ENCODE results near the gene KRT39.

The KRT39 gene

GRCh38 chr17:40997361-40997760 lies 30.6 kb upstream of the KRT39 start:
- DNase-seq (ENCODE audit: low read depth): no peak
- TF ChIP-seq, protein P1, sequence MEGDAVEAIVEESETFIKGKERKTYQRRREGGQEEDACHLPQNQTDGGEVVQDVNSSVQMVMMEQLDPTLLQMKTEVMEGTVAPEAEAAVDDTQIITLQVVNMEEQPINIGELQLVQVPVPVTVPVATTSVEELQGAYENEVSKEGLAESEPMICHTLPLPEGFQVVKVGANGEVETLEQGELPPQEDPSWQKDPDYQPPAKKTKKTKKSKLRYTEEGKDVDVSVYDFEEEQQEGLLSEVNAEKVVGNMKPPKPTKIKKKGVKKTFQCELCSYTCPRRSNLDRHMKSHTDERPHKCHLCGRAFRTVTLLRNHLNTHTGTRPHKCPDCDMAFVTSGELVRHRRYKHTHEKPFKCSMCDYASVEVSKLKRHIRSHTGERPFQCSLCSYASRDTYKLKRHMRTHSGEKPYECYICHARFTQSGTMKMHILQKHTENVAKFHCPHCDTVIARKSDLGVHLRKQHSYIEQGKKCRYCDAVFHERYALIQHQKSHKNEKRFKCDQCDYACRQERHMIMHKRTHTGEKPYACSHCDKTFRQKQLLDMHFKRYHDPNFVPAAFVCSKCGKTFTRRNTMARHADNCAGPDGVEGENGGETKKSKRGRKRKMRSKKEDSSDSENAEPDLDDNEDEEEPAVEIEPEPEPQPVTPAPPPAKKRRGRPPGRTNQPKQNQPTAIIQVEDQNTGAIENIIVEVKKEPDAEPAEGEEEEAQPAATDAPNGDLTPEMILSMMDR (IDR thresholded peaks at IDR 0.05; ENCODE audit: insufficient read depth, low read depth, low read length, missing control alignments): no peak
- no peak overlapping the region for H3K4me3 ChIP-seq (ENCODE audit: low read length)

DNA sequence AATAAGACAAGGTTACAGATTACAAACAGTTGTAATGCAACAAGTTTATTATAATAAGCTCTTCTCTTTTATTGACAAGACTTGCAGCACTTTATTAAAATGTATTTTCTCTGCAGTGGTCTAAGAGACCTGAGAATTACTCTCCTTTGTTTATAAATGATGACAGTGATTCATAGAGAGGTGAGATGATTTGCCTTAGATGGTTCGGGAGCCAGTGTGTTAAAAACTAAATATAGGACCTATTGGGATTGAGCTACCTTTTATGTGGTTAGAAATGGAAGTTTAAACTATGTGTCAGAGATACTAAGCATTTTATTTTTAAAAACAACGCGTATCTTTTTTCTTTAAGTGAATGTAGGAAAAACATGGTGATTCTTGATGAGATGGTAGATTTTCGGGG lies 30.1 kb upstream of the KRT39 start:
- TF ChIP-seq, protein P1 (IDR thresholded peaks at IDR 0.05; ENCODE audit: insufficient read depth, low read depth, low read length, missing control alignments): no peak
- H3K4me3 ChIP-seq (ENCODE audit: low read length): no peak overlapping the region
- DNase-seq (ENCODE audit: low read depth): no peak

- TF ChIP-seq, protein P1 (IDR thresholded peaks at IDR 0.05; ENCODE audit: insufficient read depth, low read depth, low read length, missing control alignments): no peak
- H3K4me3 ChIP-seq (ENCODE audit: low read length): no peak overlapping the region
- no peak for DNase-seq (ENCODE audit: low read depth)
Observed at GRCh38 chr17:40995116-40995515, 28.4 kb upstream of the KRT39 start.

DNA sequence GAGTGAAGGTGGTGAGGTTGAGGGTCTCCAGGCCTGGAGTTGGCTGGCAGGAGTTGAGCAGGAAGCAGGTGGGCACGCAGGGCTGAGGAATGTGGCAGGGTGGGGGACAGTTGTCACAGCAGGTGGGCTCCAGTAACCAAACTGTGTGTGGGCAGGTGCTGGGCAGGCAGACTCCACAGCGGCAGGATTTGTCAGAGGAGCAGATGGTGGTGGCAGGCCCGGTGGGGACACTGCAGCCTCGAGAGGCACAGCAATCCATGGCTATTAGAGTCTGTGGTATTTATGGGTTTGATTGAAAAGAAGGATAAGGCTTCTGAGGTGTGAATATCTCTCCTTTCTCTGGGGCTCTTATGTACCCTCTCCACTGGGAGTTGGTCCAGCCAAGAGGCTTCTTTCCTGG lies 27.1 kb upstream of the KRT39 start, which contains the start of gene KRTAP3-3:
Gene KRTAP3-3, minus strand, starts transcription at position 326 of the 400 bp plus-strand sequence. Its CDS starts 67 bp downstream, at position 259.
- no peak for DNase-seq (ENCODE audit: low read depth)
- TF ChIP-seq, protein P1 (IDR thresholded peaks at IDR 0.05; ENCODE audit: insufficient read depth, low read depth, low read length, missing control alignments): no peak
- no peak within 1 kb of the TSS for H3K4me3 ChIP-seq (ENCODE audit: low read length)

DNA sequence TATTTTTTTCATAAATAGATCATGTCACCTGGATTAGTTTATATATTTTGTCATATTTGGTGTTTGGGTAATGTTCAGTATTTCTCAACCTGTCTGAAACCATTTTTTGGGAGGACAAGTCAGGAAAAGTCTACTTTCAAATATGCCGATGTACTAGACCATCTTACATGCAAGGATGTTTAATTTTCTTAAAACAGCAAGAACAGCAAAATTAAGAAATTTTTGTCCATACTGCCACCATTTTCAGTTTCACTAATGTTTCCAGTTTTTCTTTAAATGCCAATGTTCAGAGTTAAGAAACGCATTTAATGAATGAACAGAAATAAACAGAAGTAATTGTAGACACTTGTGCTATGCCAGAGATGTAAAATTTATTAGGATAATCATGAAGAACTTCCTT lies 26.3 kb upstream of the KRT39 start:
- DNase-seq (ENCODE audit: low read depth): no peak
- no peak overlapping the region for H3K4me3 ChIP-seq (ENCODE audit: low read length)
- TF ChIP-seq, protein P1 (IDR thresholded peaks at IDR 0.05; ENCODE audit: insufficient read depth, low read depth, low read length, missing control alignments): no peak

GRCh38 chr17:40992666-40993065 lies 25.9 kb upstream of the KRT39 start:
- no peak for DNase-seq (ENCODE audit: low read depth)
- TF ChIP-seq, protein P1 (IDR thresholded peaks at IDR 0.05; ENCODE audit: insufficient read depth, low read depth, low read length, missing control alignments): no peak
- H3K4me3 ChIP-seq (ENCODE audit: low read length): no peak overlapping the region

DNA sequence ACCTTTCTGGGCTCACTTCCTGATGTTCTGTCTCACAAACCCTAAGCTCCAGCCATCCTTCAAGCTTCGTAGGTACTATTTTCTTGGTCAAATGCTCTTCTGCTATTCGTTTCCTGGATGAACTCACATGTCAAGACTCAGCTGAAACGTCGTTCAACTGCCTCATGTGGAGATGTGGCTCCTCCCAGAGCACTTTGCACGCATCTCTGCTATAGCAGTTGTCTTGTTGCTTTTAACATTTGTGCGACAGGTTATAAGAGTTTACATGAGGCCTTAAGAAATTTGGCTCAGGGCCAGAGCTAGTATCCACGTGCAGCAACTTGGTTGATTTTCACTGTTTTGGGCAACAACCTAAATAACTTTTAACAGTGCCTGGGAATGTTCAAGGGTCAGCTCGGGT lies 20.2 kb upstream of the KRT39 start:
- no peak overlapping the region for H3K4me3 ChIP-seq (ENCODE audit: low read length)
- peak; percentile 29 for DNase-seq (ENCODE audit: low read depth)
- TF ChIP-seq, protein P1 (IDR thresholded peaks at IDR 0.05; ENCODE audit: insufficient read depth, low read depth, low read length, missing control alignments): no peak

All from epithelial cell of esophagus (primary cell).